ENCODE measurements around the gene PLCG2.

The PLCG2 gene

GRCh38 chr16:81881228-81881627 lies 102.1 kb downstream of the PLCG2 start:
- no peak for DNase-seq

GRCh38 chr16:81882559-81882958 lies 103.5 kb downstream of the PLCG2 start:
- DNase-seq: no peak

- no peak for DNase-seq
Observed at GRCh38 chr16:81883235-81883634, 104.1 kb downstream of the PLCG2 start.

- DNase-seq: no peak
Observed at GRCh38 chr16:81885976-81886586, 107.0 kb downstream of the PLCG2 start.

GRCh38 chr16:81888520-81889394 lies 109.7 kb downstream of the PLCG2 start:
- DNase-seq: no peak

- DNase-seq: no peak
Observed at GRCh38 chr16:81891736-81892364, 112.8 kb downstream of the PLCG2 start.

- DNase-seq: no peak
Observed at GRCh38 chr16:81894592-81894991, 115.5 kb downstream of the PLCG2 start.

GRCh38 chr16:81896902-81897301 lies 117.8 kb downstream of the PLCG2 start:
- no peak for DNase-seq

GRCh38 chr16:81899601-81900000 lies 120.5 kb downstream of the PLCG2 start:
- no peak for DNase-seq

GRCh38 chr16:81900014-81900413 lies 120.9 kb downstream of the PLCG2 start:
- DNase-seq: no peak

GRCh38 chr16:81900456-81900855 lies 121.4 kb downstream of the PLCG2 start:
- no peak for DNase-seq

- DNase-seq: no peak
Observed at GRCh38 chr16:81901484-81901883, 122.4 kb downstream of the PLCG2 start.

- no peak for DNase-seq
Observed at GRCh38 chr16:81902025-81902424, 122.9 kb downstream of the PLCG2 start.

- DNase-seq: no peak
Observed at GRCh38 chr16:81904320-81904719, 125.2 kb downstream of the PLCG2 start.

- no peak for DNase-seq
Observed at GRCh38 chr16:81905277-81905676, 126.2 kb downstream of the PLCG2 start.

- DNase-seq: no peak
Observed at GRCh38 chr16:81907681-81908080, 128.6 kb downstream of the PLCG2 start.

GRCh38 chr16:81908466-81909262 lies 129.6 kb downstream of the PLCG2 start:
- DNase-seq: no peak

GRCh38 chr16:81910366-81910885 lies 131.3 kb downstream of the PLCG2 start:
- DNase-seq: no peak

GRCh38 chr16:81912395-81912794 lies 133.3 kb downstream of the PLCG2 start:
- no peak for DNase-seq

GRCh38 chr16:81913222-81913621 lies 134.1 kb downstream of the PLCG2 start:
- no peak for DNase-seq

- no peak for DNase-seq
Observed at GRCh38 chr16:81917375-81917774, 138.3 kb downstream of the PLCG2 start.

- no peak for DNase-seq
Observed at GRCh38 chr16:81918927-81919326, 139.8 kb downstream of the PLCG2 start.

- DNase-seq: no peak
Observed at GRCh38 chr16:81920498-81920897, 141.4 kb downstream of the PLCG2 start.

All from activated CD8-positive, alpha-beta memory T cell treated with anti-CD3 and anti-CD28 coated beads, Interleukin-2, amount 50 U/mL, for 4 hours (primary cell).